GM15510 (cell line): Measurements from ENCODE around the gene CCNF.

Experiments
- POLR2A ChIP-seq: IDR thresholded peaks from 3 replicates; pipeline ENCODE4 v1.6.1; 2011; ENCODE audit warnings: borderline replicate concordance; ENCODE audit not compliant: insufficient read length; ENCODE audit errors: extremely low read depth

The CCNF gene

GRCh38 chr16:2429034-2429770 lies at the start of gene CCNF:
CCNF (plus strand) TSS chr16:2429447; CDS start chr16:2429482, 35 bp downstream.
- TF ChIP-seq POLR2A, result peak; percentile 79

- no peak for TF ChIP-seq POLR2A
These were observed 45.7 kb upstream of the CCNF start for GRCh38 chr16:2383501-2383900.

- no peak for TF ChIP-seq POLR2A
These were observed 44.8 kb upstream of the CCNF start for GRCh38 chr16:2384426-2384825.

- TF ChIP-seq POLR2A, result no peak
These were observed 43.9 kb upstream of the CCNF start for GRCh38 chr16:2385190-2385836.

- no peak for TF ChIP-seq POLR2A
These were observed 42.3 kb upstream of the CCNF start for GRCh38 chr16:2386990-2387389.

GRCh38 chr16:2388139-2388874 lies 40.9 kb upstream of the CCNF start:
- TF ChIP-seq POLR2A, result no peak

- TF ChIP-seq POLR2A, result no peak
These were observed 40.3 kb upstream of the CCNF start for GRCh38 chr16:2388875-2389433.

GRCh38 chr16:2392025-2392424 lies 37.2 kb upstream of the CCNF start:
- TF ChIP-seq POLR2A, result no peak

GRCh38 chr16:2398520-2398919 lies 30.7 kb upstream of the CCNF start:
- TF ChIP-seq POLR2A, result no peak

- TF ChIP-seq POLR2A, result no peak
These were observed 25.1 kb upstream of the CCNF start for GRCh38 chr16:2404099-2404498.

- TF ChIP-seq POLR2A, result no peak
These were observed 14.2 kb upstream of the CCNF start for GRCh38 chr16:2415085-2415484.

- TF ChIP-seq POLR2A, result no peak
These were observed 9.2 kb upstream of the CCNF start for GRCh38 chr16:2420035-2420434.

- no peak for TF ChIP-seq POLR2A
These were observed 7.0 kb upstream of the CCNF start for GRCh38 chr16:2422123-2422867.
